Breast epithelium (tissue), 4 donors: ENCODE measurements around the gene KIF17. TPM values are rescaled to one million over a fixed set of nuclear protein-coding genes. Genes with fewer than 3 reads are reported as not detected.

Source experiments
- DNase-seq, 2 donors: peaks; one replicate each; pipeline ENCODE4 v3.0.0-alpha.2; 2019; ENCODE audit warnings: low spot score in 2 of 2
- H3K27ac ChIP-seq, 2 donors: fragments of 200-600 bp; sonication (generic) in 1 of 2; one replicate each; pipeline ENCODE4 v1.5.1; 2016 to 2019; ENCODE audit warnings: mild to moderate bottlenecking in 1 of 2
- H3K27me3 ChIP-seq, 2 donors: fragments of 200-600 bp; sonication (generic) in 1 of 2; one replicate each; pipeline versions ENCODE4 v1.5.1 to v1.6.0; 2017 to 2019; ENCODE audit warnings: control low read depth in 1 of 2, mild to moderate bottlenecking in 1 of 2
- H3K36me3 ChIP-seq: fragments of 200-600 bp; one replicate; pipeline ENCODE4 v1.5.1; 2019
- H3K4me1 ChIP-seq, 2 donors: fragments of 200-600 bp; sonication (generic); one replicate each; pipeline ENCODE4 v1.5.1; 2016 to 2019; ENCODE audit warnings: control low read depth in 1 of 2
- H3K4me3 ChIP-seq, 3 donors: fragments of 200-600 bp; sonication (generic); 1 replicate in 2 of 3; 2 replicates in 1 of 3; pipeline ENCODE4 v1.5.1; 2016 to 2019; ENCODE audit warnings: mild to moderate bottlenecking in 3 of 3, moderate library complexity in 2 of 3
- H3K9me3 ChIP-seq, 2 donors: fragments of 200-600 bp; sonication (generic) in 1 of 2; one replicate each; pipeline ENCODE4 v1.5.1; 2016 to 2019; ENCODE audit warnings: control low read depth in 1 of 2
- POLR2A ChIP-seq: fragments of 450-650 bp; IDR thresholded peaks from one replicate; pipeline ENCODE4 v1.6.1; 2016; ENCODE audit warnings: antibody characterized with exemption, mild to moderate bottlenecking, moderate library complexity
- POLR2AphosphoS5 ChIP-seq, 3 donors: sonication (generic); formaldehyde crosslinking; IDR thresholded peaks; one replicate each; pipeline ENCODE4 v1.6.1; 2017; ENCODE audit warnings: antibody characterized with exemption in 3 of 3
- intact Hi-C: fragments of 100-400 bp; cut with DNase I; formaldehyde crosslinking; loops from one replicate; pipeline ENCODE4 v1.15.1; 2023; ENCODE audit warnings: low total_unique reads
- total RNA-seq, 3 donors: library from RNA; depleted of rRNA; stranded (reverse); fragments of >200 nt; gene quantifications; one replicate each; pipeline ENCODE4 v1.1.0, GENCODE V29; 2016
- TF ChIP-seq, protein P1 (sequence below), 3 donors: fragments of 450-650 bp; IDR thresholded peaks; one replicate each; pipeline ENCODE4 v1.5.1; 2016 to 2017; ENCODE audit warnings: antibody characterized with exemption in 3 of 3, mild to moderate bottlenecking in 3 of 3, moderate library complexity in 3 of 3

Gene KIF17
- total RNA-seq, 3 donors from 2014 or later = 1.8 to 3.5 (median 2.0) TPM

DNA sequence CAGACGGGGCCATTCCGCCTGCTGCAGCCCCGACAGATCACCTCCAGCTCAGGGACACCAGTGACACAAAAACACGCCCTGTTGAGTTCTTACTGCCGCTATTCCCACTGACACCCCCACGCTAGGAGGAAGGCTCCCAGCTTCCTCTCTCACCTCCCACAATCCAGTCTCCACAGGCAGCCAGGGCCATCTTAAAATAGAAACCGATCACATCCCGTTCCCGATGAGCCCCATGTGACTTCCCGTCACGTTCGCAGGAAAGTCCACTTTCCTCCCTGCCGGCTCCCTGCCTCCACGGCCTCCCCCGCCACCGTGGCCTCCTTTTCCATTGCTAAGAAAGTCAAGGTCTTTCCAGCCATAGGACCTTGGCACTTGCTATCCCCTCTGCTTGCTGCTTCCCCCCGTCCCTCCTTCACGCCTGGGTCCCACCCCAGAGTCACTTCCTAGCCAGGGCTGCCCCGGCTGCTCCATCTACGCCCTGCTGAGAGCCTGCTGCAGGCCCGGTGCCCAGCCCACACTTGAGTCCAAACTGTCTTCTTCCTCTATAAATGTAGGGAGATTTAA is 32.6 kb downstream of the KIF17 start:
- intact Hi-C loops = no loop called here

DNA sequence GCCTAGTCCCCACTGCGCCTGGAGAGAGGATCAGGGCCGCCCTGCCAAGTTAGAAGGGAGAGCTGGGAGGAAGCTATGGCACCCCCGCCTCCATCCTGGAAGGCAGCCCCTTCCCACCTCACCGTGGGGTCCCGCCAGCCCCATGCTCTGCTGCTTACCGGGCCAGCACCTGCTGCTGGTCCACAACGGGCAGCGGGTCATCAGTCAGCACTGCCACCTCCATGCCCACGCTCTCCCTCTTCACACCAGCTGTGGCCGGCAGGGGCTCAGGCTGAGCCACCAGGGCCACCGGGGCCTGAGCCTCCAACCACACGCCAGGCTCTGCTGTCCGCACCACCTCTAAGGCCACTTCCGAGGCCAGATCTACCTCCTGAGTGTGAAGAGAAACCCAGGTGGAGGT is 33.2 kb downstream of the KIF17 start:
- Histone ChIP-seq H3K27me3 (no peaks in the 10 kb centered on the region), H3K27ac (peak overlapping the region; percentile 25 to 89), H3K4me1 (no peaks in the 10 kb centered on the region), H3K4me3 (peak overlapping the region; percentile 20 to 56 (median 31)), H3K9me3 (no peaks in the 10 kb centered on the region), H3K36me3 (no peaks in the 10 kb centered on the region)
- intact Hi-C loops = loop anchor here (5.0 kb wide), 1 partner anchor 968 kb away; no protein-coding TSS in a partner anchor
- TF ChIP-seq POLR2AphosphoS5 (IDR thresholded peaks at IDR 0.05) (no peak), POLR2A (no peak)
- TF ChIP-seq, protein P1, sequence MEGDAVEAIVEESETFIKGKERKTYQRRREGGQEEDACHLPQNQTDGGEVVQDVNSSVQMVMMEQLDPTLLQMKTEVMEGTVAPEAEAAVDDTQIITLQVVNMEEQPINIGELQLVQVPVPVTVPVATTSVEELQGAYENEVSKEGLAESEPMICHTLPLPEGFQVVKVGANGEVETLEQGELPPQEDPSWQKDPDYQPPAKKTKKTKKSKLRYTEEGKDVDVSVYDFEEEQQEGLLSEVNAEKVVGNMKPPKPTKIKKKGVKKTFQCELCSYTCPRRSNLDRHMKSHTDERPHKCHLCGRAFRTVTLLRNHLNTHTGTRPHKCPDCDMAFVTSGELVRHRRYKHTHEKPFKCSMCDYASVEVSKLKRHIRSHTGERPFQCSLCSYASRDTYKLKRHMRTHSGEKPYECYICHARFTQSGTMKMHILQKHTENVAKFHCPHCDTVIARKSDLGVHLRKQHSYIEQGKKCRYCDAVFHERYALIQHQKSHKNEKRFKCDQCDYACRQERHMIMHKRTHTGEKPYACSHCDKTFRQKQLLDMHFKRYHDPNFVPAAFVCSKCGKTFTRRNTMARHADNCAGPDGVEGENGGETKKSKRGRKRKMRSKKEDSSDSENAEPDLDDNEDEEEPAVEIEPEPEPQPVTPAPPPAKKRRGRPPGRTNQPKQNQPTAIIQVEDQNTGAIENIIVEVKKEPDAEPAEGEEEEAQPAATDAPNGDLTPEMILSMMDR (IDR thresholded peaks at IDR 0.05) = no peak
- no peak for DNase-seq

More for the DNA sequence above, 32.6 kb downstream of the KIF17 start:
- Histone ChIP-seq H3K27ac (peak overlapping the region; percentile 25 to 89), H3K4me1 (no peaks in the 10 kb centered on the region), H3K36me3 (no peaks in the 10 kb centered on the region), H3K27me3 (no peaks in the 10 kb centered on the region), H3K4me3 (peak overlapping the region; percentile 20 to 56 (median 31)), H3K9me3 (no peaks in the 10 kb centered on the region)
- TF ChIP-seq, protein P1 (IDR thresholded peaks at IDR 0.05) = no peak
- TF ChIP-seq POLR2AphosphoS5 (IDR thresholded peaks at IDR 0.05) (no peak), POLR2A (no peak)
- no peak for DNase-seq

DNA sequence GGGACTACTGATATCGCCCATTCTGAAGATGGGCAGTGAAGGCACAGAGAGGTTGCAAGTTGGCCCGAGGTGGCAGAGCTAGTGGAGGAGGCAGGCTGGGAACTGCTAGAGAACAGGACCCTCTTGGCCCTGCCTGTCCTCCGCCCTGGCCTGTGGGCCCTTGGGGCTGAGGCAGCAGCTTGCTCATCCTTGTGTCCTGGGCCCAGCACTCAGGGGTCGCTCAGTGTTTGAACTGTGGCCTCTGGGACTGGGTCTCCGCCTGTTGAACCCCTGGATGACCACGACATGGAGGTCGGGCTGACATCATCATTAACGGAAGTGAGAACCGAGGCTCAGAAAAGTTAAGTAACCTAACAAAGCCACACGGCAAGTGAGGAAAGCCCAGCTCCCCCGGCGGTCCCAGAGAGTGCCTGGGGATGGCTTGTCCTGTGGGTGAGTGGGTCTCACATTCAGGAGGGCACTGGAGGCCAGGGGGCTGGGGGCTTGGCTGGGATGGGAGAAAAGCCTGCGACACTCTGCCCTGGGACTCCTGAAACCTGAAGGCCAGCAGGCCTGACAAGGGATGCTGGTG is 33.7 kb downstream of the KIF17 start:
- peak overlapping the region; percentile 25 to 89 for H3K27ac ChIP-seq

DNA sequence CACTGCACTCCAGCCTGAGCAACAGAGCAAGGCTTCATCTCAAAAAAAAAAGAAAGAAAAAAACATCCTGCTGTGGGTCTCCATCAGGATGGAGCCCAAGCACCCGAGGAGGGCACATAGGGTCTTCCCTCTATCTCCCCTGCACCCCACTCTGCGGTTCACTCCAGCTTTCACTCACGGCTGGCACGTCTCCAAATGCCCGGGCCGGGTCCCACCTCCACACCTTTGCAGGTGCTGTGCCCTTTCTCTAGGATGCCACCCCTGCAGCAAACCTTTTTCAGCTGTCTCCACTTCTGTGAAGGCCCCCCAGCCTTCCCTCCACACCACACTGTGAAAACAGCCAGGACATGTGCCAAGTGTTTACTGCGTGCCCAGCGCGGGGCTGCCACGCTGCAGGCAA is 34.2 kb downstream of the KIF17 start:
- no peak for DNase-seq
- TF ChIP-seq POLR2A = no peak
- no peak for TF ChIP-seq POLR2AphosphoS5 (IDR thresholded peaks at IDR 0.05)
- TF ChIP-seq, protein P1 (IDR thresholded peaks at IDR 0.05) = no peak
- Histone ChIP-seq H3K4me1 (no peaks in the 10 kb centered on the region), H3K27ac (no peak overlapping the region), H3K4me3 (no peak overlapping the region), H3K9me3 (no peaks in the 10 kb centered on the region), H3K27me3 (no peaks in the 10 kb centered on the region), H3K36me3 (no peaks in the 10 kb centered on the region)
- intact Hi-C loops = loop anchor here (5.0 kb wide), 1 partner anchor 969 kb away; no protein-coding TSS in a partner anchor

More for the DNA sequence above, 33.7 kb downstream of the KIF17 start:
- DNase-seq = no peak
- TF ChIP-seq POLR2A (no peak), POLR2AphosphoS5 (IDR thresholded peaks at IDR 0.05) (no peak)
- TF ChIP-seq, protein P1 (IDR thresholded peaks at IDR 0.05) = no peak
- Histone ChIP-seq H3K27me3 (no peaks in the 10 kb centered on the region), H3K4me1 (no peaks in the 10 kb centered on the region), H3K9me3 (no peaks in the 10 kb centered on the region), H3K36me3 (no peaks in the 10 kb centered on the region), H3K4me3 (peak overlapping the region; percentile 20 to 56 (median 31))
- intact Hi-C loops = loop anchor here (5.0 kb wide), 1 partner anchor 968 kb away; no protein-coding TSS in a partner anchor

DNA sequence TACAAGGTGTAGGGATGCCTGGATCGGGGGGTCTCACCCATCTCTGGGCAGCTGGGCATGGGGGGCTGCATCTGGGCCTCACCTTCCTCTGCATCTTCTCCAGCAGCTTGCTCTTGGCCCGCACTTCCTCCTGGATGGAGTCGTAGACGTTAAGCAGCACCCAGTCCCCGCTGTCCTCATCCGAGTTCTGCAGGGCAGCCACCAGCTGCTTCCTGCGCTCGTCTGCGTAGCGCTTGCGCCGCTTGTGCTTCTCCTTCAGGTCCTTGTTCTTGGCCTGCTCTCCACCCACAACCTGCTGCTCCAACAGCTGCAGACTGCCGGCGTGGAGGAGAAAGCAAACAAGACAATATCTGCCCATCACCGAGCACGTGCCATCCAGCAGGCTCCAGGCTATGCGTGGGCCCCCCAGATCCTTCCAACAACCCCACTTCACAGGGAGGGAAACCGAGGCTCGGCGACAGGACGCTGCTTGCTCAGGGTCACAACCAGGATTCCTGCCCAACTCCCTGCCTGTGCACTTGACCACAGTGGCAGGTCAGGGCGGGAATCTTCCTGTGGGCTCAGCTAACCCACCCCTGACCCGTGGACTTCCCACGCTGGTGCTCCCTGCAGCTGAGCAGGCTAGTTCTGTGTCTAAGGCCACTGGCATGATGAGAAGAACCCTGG is 35.1 kb downstream of the KIF17 start:
- TF ChIP-seq POLR2A (no peak), POLR2AphosphoS5 (IDR thresholded peaks at IDR 0.05) (no peak)
- TF ChIP-seq, protein P1 (IDR thresholded peaks at IDR 0.05) = no peak
- Histone ChIP-seq H3K4me3 (no peak overlapping the region), H3K27me3 (no peaks in the 10 kb centered on the region), H3K9me3 (no peaks in the 10 kb centered on the region), H3K4me1 (no peaks in the 10 kb centered on the region), H3K36me3 (no peaks in the 10 kb centered on the region), H3K27ac (no peak overlapping the region)
- no peak for DNase-seq
- intact Hi-C loops = loop anchor here (5.0 kb wide), 1 partner anchor 970 kb away; no protein-coding TSS in a partner anchor
